Kidney glomerular epithelial cell (primary cell): ENCODE results near the gene RSAD2.
"Not testable (repeated sequence)": the region's sequence is repeated elsewhere in the genome, so short reads cannot be mapped to it uniquely, and the experiment has no call there.

ENCODE experiments used
- DNase-seq: peaks from one replicate; lab custom pipeline; 2025; lab: John Stamatoyannopoulos, UW

Gene RSAD2

DNA sequence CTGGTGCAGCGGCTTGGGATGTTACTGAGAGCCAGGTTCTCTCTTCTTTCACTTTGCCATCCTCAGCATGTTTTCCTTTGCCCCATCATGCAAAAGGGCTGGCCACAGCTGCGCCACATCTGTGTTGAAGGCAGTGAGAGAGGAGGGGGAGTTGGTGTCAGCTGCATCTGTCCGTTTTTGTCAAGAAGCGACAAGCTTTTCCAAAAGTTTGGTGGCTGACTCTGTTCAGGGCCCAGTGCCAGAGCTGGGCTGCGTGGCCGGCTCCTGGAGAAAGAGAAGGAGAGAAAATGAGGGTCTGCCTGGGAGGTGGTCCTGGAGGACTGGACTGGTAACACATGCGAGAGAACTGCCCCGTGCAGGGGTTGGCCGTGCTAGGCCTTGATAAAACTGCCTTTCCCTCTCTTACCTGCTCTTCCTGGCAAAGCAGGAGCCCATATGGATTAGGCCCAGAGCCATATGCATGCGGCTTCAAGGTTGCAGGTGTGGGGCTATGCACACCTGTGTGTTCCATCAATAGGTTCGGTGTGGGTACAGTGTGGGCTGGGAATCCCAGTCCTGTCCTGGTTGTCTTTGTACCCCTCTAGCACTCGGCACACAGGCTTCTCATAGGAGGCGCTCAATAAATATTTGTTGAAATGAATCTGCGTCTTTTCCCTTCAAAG lies 48.6 kb downstream of the RSAD2 start:
- no peak for DNase-seq

- DNase-seq = peak; percentile 76
These were observed 49.6 kb downstream of the RSAD2 start for GRCh38 chr2:6927186-6927585.

GRCh38 chr2:6927753-6928152 lies 50.2 kb downstream of the RSAD2 start:
- no peak for DNase-seq

DNA sequence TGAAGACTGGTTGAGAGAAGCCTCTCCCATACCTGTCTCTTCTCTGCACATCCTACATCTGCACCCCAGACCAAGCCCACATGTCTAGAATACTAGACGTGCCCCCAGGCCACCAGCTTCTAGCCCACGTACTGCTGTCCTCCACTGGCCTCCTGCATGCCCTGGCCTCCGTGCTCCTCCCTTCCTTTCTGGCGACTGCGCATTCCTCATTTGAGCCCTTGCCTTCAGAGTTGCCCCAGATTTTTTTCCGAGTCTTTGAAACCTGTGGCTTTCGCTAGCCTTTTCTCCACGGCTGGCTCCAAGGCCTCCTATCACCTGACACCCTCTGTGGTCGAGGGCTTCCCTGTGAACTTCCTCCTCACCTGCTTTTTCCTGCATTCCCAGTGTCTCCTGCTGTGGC lies 50.9 kb downstream of the RSAD2 start:
- no peak for DNase-seq

GRCh38 chr2:6929196-6929819 lies 51.7 kb downstream of the RSAD2 start:
- no peak for DNase-seq

DNA sequence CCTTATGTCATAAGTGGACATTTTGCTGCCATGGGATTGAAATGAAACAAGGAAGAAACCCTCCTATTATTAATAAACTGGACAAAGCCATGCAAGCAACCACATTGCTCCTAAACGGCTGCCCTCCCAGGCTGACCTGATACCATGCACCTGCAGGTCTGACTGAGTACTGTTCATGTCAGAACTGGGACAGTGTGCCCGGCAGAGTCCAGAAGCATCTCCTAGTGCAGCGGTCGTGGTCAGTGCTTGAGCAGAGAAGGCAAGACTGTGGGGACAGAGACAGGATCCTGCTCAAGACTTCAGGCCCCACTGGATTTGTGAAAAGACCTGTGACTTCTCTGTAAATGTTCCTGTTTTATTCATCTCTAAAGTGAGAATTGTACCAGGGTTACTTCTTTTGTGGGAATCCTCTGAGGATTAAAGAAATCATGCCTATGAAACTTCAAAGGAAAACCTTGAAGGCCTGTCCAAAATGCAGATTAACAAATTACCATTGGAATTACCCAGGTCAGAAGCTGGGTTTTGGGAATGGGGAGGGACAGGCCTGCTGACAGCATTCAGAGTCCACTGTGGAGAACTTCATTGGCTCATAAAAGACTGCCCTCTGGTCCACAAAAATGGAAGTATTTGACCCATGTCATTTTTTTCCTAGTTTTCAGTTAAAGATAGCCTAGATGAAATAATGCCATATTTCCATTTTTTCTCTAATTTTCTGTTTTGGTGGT lies 53.5 kb downstream of the RSAD2 start:
- no peak for DNase-seq

DNA sequence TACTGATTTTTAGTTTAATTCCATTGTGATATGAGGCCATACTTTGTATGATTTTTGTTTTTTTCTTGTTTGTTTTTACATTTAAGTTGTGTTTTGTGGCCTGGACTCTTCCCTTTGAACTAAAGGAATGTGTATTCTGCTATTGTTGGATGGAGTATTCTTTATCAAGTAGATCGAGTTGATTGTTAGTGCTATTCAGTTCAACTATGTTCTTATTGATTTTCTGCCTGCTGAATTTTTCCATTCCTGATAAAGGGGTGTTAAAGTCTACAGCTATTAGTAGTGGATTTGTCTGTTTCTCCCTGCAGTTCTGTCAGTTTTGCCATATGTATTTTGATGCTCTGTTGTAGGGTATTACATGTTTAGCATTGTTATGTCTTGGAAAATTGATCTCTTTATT lies 54.2 kb downstream of the RSAD2 start:
- no peak for DNase-seq

DNA sequence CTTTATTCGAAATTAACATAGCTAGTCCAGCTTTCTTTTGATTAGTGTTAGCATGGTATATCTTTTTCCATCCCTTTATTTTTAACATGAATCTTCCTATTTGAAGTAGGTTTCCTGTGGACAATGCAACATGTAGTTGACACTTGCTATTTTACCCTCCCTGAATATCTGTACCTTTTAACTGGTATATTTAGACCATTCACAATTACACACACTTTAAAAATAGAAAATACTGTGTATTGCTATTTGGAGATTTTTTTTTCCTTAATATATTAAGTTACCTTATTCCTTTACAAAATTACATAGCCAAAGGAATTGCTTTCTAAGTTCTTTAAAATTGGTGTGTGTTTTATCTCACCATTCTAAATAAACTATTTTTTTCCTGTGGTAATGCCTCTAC lies 54.6 kb downstream of the RSAD2 start:
- DNase-seq = no peak

DNA sequence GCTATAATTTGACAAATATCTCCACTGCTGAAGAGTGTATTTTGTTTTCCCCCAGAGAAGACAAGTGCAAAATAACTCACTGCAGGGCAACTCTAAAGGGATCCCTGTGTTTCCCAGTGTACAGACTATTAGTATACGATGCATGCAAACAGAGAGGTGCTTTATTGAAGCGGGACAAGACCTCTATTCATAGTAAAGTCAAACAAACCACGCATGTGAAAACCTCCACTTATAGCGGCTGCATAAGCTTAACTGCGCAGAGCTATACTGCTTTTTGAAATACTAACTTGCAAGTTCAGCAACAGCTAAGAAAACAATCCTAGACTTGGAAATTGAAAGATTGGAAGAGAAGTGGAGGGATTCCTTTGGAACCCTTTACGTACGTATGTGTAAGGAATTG lies 55.3 kb downstream of the RSAD2 start:
- DNase-seq = no peak

GRCh38 chr2:6933911-6934310 lies 56.3 kb downstream of the RSAD2 start:
- DNase-seq = no peak

- DNase-seq = no peak
These were observed 56.8 kb downstream of the RSAD2 start for GRCh38 chr2:6934345-6934744.

GRCh38 chr2:6934758-6935651 lies 57.4 kb downstream of the RSAD2 start:
- DNase-seq = no peak

GRCh38 chr2:6935652-6936020 lies 58.1 kb downstream of the RSAD2 start:
- not testable (repeated sequence) for DNase-seq

- no peak for DNase-seq
These were observed 59.6 kb downstream of the RSAD2 start for GRCh38 chr2:6937157-6937556.

DNA sequence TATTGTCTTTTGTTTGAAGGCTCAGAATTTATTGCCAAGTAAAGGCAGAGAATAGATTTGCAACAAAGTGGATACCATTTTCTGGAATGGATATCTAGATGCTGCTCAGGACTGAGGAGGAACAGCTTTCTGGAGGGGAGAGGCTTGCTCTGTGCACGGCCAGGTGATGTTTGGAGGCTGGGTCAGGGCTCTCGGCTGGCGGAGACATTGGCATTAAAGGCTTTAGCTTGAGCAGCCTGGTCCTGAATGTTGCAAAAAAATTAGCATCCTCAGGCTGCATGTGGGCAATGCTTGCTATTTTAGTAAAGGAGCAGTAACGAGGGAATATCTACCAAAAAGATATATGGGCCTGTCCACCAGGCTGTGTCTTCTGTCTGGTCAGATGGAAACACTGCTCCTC lies 60.0 kb downstream of the RSAD2 start:
- DNase-seq = no peak

DNA sequence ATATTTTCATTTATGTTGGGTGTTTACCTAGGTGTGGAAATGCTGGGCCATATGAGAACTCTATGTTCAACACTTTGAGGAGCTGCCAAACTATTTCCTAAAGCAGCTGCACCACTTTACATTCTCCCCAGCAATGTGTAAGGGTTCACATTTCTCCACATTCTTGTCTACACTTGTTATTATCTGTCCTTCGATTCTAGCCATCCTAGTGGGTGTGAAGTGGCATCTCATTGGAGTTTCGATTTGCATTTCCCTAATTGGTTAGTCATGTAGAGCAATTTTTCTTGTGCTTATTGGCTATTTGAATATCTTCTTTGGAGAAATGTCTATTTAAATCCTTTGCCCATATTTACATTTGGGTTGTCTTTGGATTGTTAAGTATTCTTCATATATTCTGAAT lies 61.5 kb downstream of the RSAD2 start:
- no peak for DNase-seq

DNA sequence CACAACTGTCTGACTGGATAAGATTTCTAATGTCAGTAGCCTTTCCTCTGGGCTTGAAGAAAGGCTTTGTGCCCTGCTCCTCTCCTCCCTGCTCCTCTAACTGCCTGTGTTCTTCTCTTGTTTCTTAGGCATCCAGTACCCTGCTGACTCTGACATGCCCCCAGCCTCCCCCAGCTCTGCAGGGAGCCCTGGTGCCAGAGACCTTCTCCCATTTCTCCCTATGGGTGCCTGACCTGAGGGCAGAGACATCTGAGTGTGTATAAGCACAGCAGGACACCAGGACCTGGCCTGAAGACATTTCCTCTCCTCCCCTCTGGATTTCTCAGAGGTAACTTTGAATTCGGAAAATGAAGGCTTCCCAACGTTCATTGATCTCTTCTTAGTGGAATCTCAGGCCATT lies 63.2 kb downstream of the RSAD2 start:
- DNase-seq = no peak

GRCh38 chr2:6941299-6942046 lies 63.9 kb downstream of the RSAD2 start:
- DNase-seq = no peak

- DNase-seq = no peak
These were observed 65.3 kb downstream of the RSAD2 start for GRCh38 chr2:6942848-6943247.

GRCh38 chr2:6943523-6943922 lies 65.9 kb downstream of the RSAD2 start:
- no peak for DNase-seq

DNA sequence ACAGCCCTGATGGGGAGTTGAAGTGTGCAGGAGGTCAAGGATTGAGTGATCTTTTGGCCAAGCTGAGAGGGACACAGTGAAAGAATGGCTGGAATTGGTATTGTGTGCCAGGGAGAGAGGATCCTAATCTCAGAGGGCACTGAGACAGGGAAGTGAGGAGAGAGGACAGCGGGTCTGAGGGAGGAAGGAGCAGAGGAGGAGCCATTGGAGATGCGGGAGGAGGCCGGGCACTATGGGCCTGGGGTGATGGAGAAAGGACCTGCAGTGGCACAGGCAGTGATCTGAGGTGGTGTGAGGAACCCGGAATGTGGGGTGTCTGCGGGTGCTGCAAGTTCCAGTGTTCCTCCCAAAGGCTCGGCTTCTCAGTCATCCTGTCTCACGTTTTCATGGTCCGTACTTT lies 66.4 kb downstream of the RSAD2 start:
- DNase-seq = no peak

- no peak for DNase-seq
These were observed 67.0 kb downstream of the RSAD2 start for GRCh38 chr2:6944555-6944954.
